PC-9 (cell line): ENCODE results near the gene BMERB1.

ENCODE experiments used
- EZH2 ChIP-seq: fragments of 200-600 bp; sonication (generic); IDR thresholded peaks from 2 replicates; pipeline ENCODE4 v1.8.0; 2017; ENCODE audit warnings: antibody characterized with exemption, low read depth
- TF ChIP-seq, protein P1 (sequence below): fragments of 200-600 bp; sonication (generic); conservative IDR thresholded peaks from 2 replicates; pipeline ENCODE4 v1.6.1; 2017; ENCODE audit warnings: mixed run types, antibody characterized with exemption, mild to moderate bottlenecking, moderate library complexity

GRCh38 chr16:15439521-15439920, 5.1 kb downstream of the BMERB1 start:
- TF ChIP-seq EZH2, result no peak
- TF ChIP-seq, protein P1, sequence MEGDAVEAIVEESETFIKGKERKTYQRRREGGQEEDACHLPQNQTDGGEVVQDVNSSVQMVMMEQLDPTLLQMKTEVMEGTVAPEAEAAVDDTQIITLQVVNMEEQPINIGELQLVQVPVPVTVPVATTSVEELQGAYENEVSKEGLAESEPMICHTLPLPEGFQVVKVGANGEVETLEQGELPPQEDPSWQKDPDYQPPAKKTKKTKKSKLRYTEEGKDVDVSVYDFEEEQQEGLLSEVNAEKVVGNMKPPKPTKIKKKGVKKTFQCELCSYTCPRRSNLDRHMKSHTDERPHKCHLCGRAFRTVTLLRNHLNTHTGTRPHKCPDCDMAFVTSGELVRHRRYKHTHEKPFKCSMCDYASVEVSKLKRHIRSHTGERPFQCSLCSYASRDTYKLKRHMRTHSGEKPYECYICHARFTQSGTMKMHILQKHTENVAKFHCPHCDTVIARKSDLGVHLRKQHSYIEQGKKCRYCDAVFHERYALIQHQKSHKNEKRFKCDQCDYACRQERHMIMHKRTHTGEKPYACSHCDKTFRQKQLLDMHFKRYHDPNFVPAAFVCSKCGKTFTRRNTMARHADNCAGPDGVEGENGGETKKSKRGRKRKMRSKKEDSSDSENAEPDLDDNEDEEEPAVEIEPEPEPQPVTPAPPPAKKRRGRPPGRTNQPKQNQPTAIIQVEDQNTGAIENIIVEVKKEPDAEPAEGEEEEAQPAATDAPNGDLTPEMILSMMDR, result no peak
